ENCODE data around the gene TMOD3.

- TF ChIP-seq CTCF (IDR thresholded peaks at IDR 0.05) (no peak), POLR2A (IDR thresholded peaks at IDR 0.05) (no peak)
These were observed 109.8 kb downstream of the TMOD3 start for GRCh38 chr15:51939216-51939615.

Measured in esophagus squamous epithelium (tissue), 4 donors.